Trophoblast cell (in vitro differentiated cells and primary cell): ENCODE measurements around the gene ZNF574.

Experiments
- DNase-seq, 2 donors: peaks; one replicate each; pipeline ENCODE4 v3.0.0-alpha.2; 2016
- H2AFZ ChIP-seq: 2 replicates; pipeline ENCODE4 v1.6.1; 2013; ENCODE audit warnings: low read length, moderate library complexity, mild to moderate bottlenecking; ENCODE audit not compliant: insufficient read depth, poor library complexity
- H2AK5ac ChIP-seq: 2 replicates; pipeline ENCODE4 v1.6.1; 2013; ENCODE audit warnings: mild to moderate bottlenecking, low read length
- H2BK120ac ChIP-seq: 2 replicates; pipeline ENCODE4 v1.6.1; 2013; ENCODE audit warnings: low read length, mild to moderate bottlenecking, moderate library complexity; ENCODE audit not compliant: insufficient read depth, poor library complexity
- H2BK12ac ChIP-seq: 2 replicates; pipeline ENCODE4 v1.6.1; 2013; ENCODE audit warnings: mild to moderate bottlenecking, low read length, moderate library complexity
- H2BK5ac ChIP-seq: 2 replicates; pipeline ENCODE4 v1.6.1; 2013; ENCODE audit warnings: low read length, low read depth, moderate library complexity, mild to moderate bottlenecking; ENCODE audit not compliant: poor library complexity
- H3K14ac ChIP-seq: 2 replicates; pipeline ENCODE4 v1.6.1; 2013; ENCODE audit warnings: mild to moderate bottlenecking, low read length
- H3K18ac ChIP-seq: 2 replicates; pipeline ENCODE4 v1.6.1; 2013; ENCODE audit warnings: mild to moderate bottlenecking, low read length
- H3K23ac ChIP-seq: 2 replicates; pipeline ENCODE4 v1.6.1; 2013; ENCODE audit warnings: low read length
- H3K27ac ChIP-seq: 2 replicates; pipeline ENCODE4 v1.5.1; 2013; ENCODE audit warnings: low read depth, mild to moderate bottlenecking, inconsistent platforms, low read length, moderate library complexity
- H3K27me3 ChIP-seq: 2 replicates; pipeline ENCODE4 v1.6.1; 2013; ENCODE audit warnings: inconsistent platforms, mild to moderate bottlenecking, low read length, moderate library complexity; ENCODE audit not compliant: insufficient read depth
- H3K36me3 ChIP-seq, 2 experiments: 1 replicate in 1 of 2; 2 replicates in 1 of 2; pipeline ENCODE4 v1.6.1; 2013; ENCODE audit warnings: low read length in 2 of 2, mild to moderate bottlenecking in 2 of 2, moderate library complexity in 1 of 2; ENCODE audit not compliant: insufficient read depth in 2 of 2, control insufficient read depth in 1 of 2
- H3K4ac ChIP-seq: 2 replicates; pipeline ENCODE4 v1.6.1; 2013; ENCODE audit warnings: low read depth, mild to moderate bottlenecking, low read length, moderate library complexity
- H3K4me1 ChIP-seq, 2 experiments: 1 replicate in 1 of 2; 2 replicates in 1 of 2; pipeline ENCODE4 v1.6.1; 2013; ENCODE audit warnings: low read length in 2 of 2, mild to moderate bottlenecking in 2 of 2, moderate library complexity in 1 of 2; ENCODE audit not compliant: insufficient read depth in 2 of 2, control insufficient read depth in 1 of 2
- H3K4me2 ChIP-seq: 2 replicates; pipeline ENCODE4 v1.6.1; 2013; ENCODE audit warnings: inconsistent platforms, mild to moderate bottlenecking, low read length, moderate library complexity
- H3K4me3 ChIP-seq: 2 replicates; pipeline ENCODE4 v1.5.1; 2013; ENCODE audit warnings: mild to moderate bottlenecking, low read depth, low read length, inconsistent platforms
- H3K79me1 ChIP-seq: one replicate; pipeline ENCODE4 v1.6.1; 2013; ENCODE audit warnings: low read length
- H3K79me2 ChIP-seq: 2 replicates; pipeline ENCODE4 v1.6.1; 2013; ENCODE audit warnings: low read length, mild to moderate bottlenecking; ENCODE audit not compliant: control insufficient read depth, insufficient read depth, poor library complexity
- H3K9ac ChIP-seq: 2 replicates; pipeline ENCODE4 v1.6.1; 2013; ENCODE audit warnings: mild to moderate bottlenecking, low read length
- H3K9me3 ChIP-seq: 2 replicates; pipeline ENCODE4 v1.6.1; 2013; ENCODE audit warnings: low read depth, mild to moderate bottlenecking, control low read depth, inconsistent platforms, low read length; ENCODE audit not compliant: insufficient read depth
- H4K12ac ChIP-seq: 2 replicates; pipeline ENCODE4 v1.6.1; 2013; ENCODE audit warnings: low read depth, mild to moderate bottlenecking, low read length, moderate library complexity
- H4K8ac ChIP-seq: 2 replicates; pipeline ENCODE4 v1.6.1; 2013; ENCODE audit warnings: low read depth, mild to moderate bottlenecking, low read length, moderate library complexity
- H4K91ac ChIP-seq: one replicate; pipeline ENCODE4 v1.6.1; 2013; ENCODE audit warnings: low read depth, mild to moderate bottlenecking, low read length, moderate library complexity
- WGBS: extraction: QIAGEN DNeasy Blood & Tissue Kit; methylation state at CpG from one replicate; pipeline ENCODE4 v1.1.7; 2013; ENCODE audit warnings: missing lambda C conversion rate; ENCODE audit not compliant: insufficient read length, insufficient coverage; ENCODE audit errors: extremely low coverage; 5-methylcytosine and 5-hydroxymethylcytosine counted together

ZNF574 gene

GRCh38 chr19:42075364-42075615, 676 bp upstream of the ZNF574 start:
- Histone ChIP-seq H4K12ac (peak overlapping the region; percentile 91), H3K18ac (peak overlapping the region; percentile 86), H3K27ac (peak overlapping the region; percentile 54), H3K9ac (peak overlapping the region; percentile 83), H4K91ac (peak overlapping the region; percentile 86), H3K36me3 (peaks cover 19 to 22% of the 10 kb centered on the region in 2 experiments), H2AK5ac (peak overlapping the region; percentile 45), H3K4me2 (peak overlapping the region; percentile 73), H3K9me3 (no peaks in the 10 kb centered on the region), H3K14ac (peak overlapping the region; percentile 88), H2BK12ac (no peak overlapping the region), H3K27me3 (no peaks in the 10 kb centered on the region), H3K4me3 (peak overlapping the region; percentile 72), H2AFZ (peak overlapping the region; percentile 66), H2BK120ac (peak overlapping the region; percentile 79), H3K79me1 (peaks cover 12% of the 10 kb centered on the region), H4K8ac (peak overlapping the region; percentile 96), H3K4me1 (peaks cover 10 to 22% of the 10 kb centered on the region in 2 experiments), H3K79me2 (peaks cover 17% of the 10 kb centered on the region), H3K4ac (peak overlapping the region; percentile 89), H2BK5ac (peak overlapping the region; percentile 62), H3K23ac (no peak overlapping the region)
- DNase-seq, result no peak
- no CpG with 5 or more reads among the region's 3 CpGs for WGBS

- Histone ChIP-seq H3K79me2 (peaks cover 17% of the 10 kb centered on the region), H3K4me3 (peak overlapping the region; percentile 97), H4K91ac (peak overlapping the region; percentile 92), H2BK120ac (peak overlapping the region; percentile 73), H3K18ac (peak overlapping the region; percentile 71), H4K8ac (peak overlapping the region; percentile 73), H3K36me3 (peaks cover 31 to 34% of the 10 kb centered on the region in 2 experiments), H3K23ac (no peak overlapping the region), H4K12ac (peak overlapping the region; percentile 37), H3K14ac (peak overlapping the region; percentile 48), H2AK5ac (peak overlapping the region; percentile 22), H3K4me2 (peak overlapping the region; percentile 91), H3K4ac (peak overlapping the region; percentile 97), H2AFZ (peak overlapping the region; percentile 68), H3K27ac (peak overlapping the region; percentile 80), H2BK12ac (no peak overlapping the region), H3K27me3 (no peaks in the 10 kb centered on the region), H3K4me1 (peaks cover 10 to 22% of the 10 kb centered on the region in 2 experiments), H2BK5ac (peak overlapping the region; percentile 65), H3K9me3 (peaks cover 3% of the 10 kb centered on the region), H3K79me1 (peaks cover 12% of the 10 kb centered on the region), H3K9ac (peak overlapping the region; percentile 97)
- no peak for DNase-seq
- no CpG with 5 or more reads among the region's 33 CpGs for WGBS
These were observed 496 bp downstream of the ZNF574 start for GRCh38 chr19:42076380-42076944.

- Histone ChIP-seq H4K12ac (no peak overlapping the region), H3K36me3 (peaks cover 33 to 40% of the 10 kb centered on the region in 2 experiments), H2BK12ac (no peak overlapping the region), H3K4me3 (no peak overlapping the region), H2AK5ac (no peak overlapping the region), H4K8ac (no peak overlapping the region), H3K9me3 (peaks cover 3% of the 10 kb centered on the region), H3K79me1 (peaks cover 12% of the 10 kb centered on the region), H3K18ac (no peak overlapping the region), H3K4me1 (peaks cover 6 to 17% of the 10 kb centered on the region in 2 experiments), H3K23ac (no peak overlapping the region), H3K14ac (no peak overlapping the region), H2BK5ac (no peak overlapping the region), H2AFZ (no peak overlapping the region), H3K4ac (peak overlapping the region; percentile 97), H3K79me2 (peaks cover 17% of the 10 kb centered on the region), H3K27ac (no peak overlapping the region), H3K4me2 (peak overlapping the region; percentile 91), H3K9ac (no peak overlapping the region), H4K91ac (no peak overlapping the region), H3K27me3 (no peaks in the 10 kb centered on the region), H2BK120ac (no peak overlapping the region)
- no CpG with 5 or more reads among the region's 1 CpG for WGBS
- DNase-seq, result no peak
These were observed 2.1 kb downstream of the ZNF574 start for GRCh38 chr19:42078058-42078457.

- Histone ChIP-seq H4K12ac (no peak overlapping the region), H3K9me3 (peaks cover 3% of the 10 kb centered on the region), H3K79me1 (peaks cover 12% of the 10 kb centered on the region), H3K4me3 (no peak overlapping the region), H2AK5ac (no peak overlapping the region), H3K9ac (no peak overlapping the region), H4K91ac (no peak overlapping the region), H4K8ac (no peak overlapping the region), H2BK120ac (no peak overlapping the region), H3K27me3 (no peaks in the 10 kb centered on the region), H3K4ac (peak overlapping the region; percentile 6), H3K18ac (no peak overlapping the region), H3K4me1 (peaks cover 6 to 16% of the 10 kb centered on the region in 2 experiments), H3K79me2 (peaks cover 17% of the 10 kb centered on the region), H2BK5ac (no peak overlapping the region), H2AFZ (no peak overlapping the region), H3K14ac (no peak overlapping the region), H2BK12ac (no peak overlapping the region), H3K27ac (no peak overlapping the region), H3K36me3 (peaks cover 33 to 42% of the 10 kb centered on the region in 2 experiments), H3K4me2 (no peak overlapping the region), H3K23ac (no peak overlapping the region)
- no peak for DNase-seq
- no CpG with 5 or more reads among the region's 15 CpGs for WGBS
These were observed 2.7 kb downstream of the ZNF574 start for GRCh38 chr19:42078538-42079275.
